Stimulated activated CD8-positive, alpha-beta memory T cell treated with anti-CD3 and anti-CD28 coated beads, Interleukin-7, amount 100 ng/mL, for 4 hours (primary cell): ENCODE data around the gene GMIP.
A peak's percentile ranks its signal among the peaks of the same experiment; 100 is the strongest.
"Not testable (repeated sequence)": the region's sequence is repeated elsewhere in the genome, so short reads cannot be mapped to it uniquely, and the experiment has no call there.

ENCODE experiments used
- DNase-seq, 2 donors: peaks; one replicate each; pipeline ENCODE4 v3.0.0-alpha.2; 2020; ENCODE audit warnings: low read depth in 2 of 2

GMIP gene

GRCh38 chr19:19643158-19644053 is at the start of gene GMIP:
GMIP (minus strand) TSS chr19:19643657; CDS start chr19:19643529, 128 bp downstream.
- DNase-seq = peak; percentile 74 to 80

GRCh38 chr19:19691683-19692082 is 48.2 kb upstream of the GMIP start:
- DNase-seq = no peak

- not testable (repeated sequence) for DNase-seq
These were observed 45.6 kb upstream of the GMIP start for GRCh38 chr19:19689023-19689422.

- no peak for DNase-seq
These were observed 43.6 kb upstream of the GMIP start for GRCh38 chr19:19687090-19687489.

- no peak for DNase-seq
These were observed 43.1 kb upstream of the GMIP start for GRCh38 chr19:19686580-19686979.

GRCh38 chr19:19686119-19686518 is 42.7 kb upstream of the GMIP start:
- DNase-seq = not testable (repeated sequence)

GRCh38 chr19:19679176-19680073 is 36.0 kb upstream of the GMIP start:
- DNase-seq = no peak

- no peak for DNase-seq
These were observed 34.1 kb upstream of the GMIP start for GRCh38 chr19:19677579-19677978.

- DNase-seq = no peak
These were observed 30.9 kb upstream of the GMIP start for GRCh38 chr19:19674315-19674714.

- no peak for DNase-seq
These were observed 29.4 kb upstream of the GMIP start for GRCh38 chr19:19672816-19673215.

GRCh38 chr19:19670070-19670551 is 26.7 kb upstream of the GMIP start:
- no peak for DNase-seq

GRCh38 chr19:19668230-19669012 is 25.0 kb upstream of the GMIP start, which contains the start of gene ZNF101:
ZNF101 (plus strand) TSS chr19:19668839; CDS start chr19:19668964, 125 bp downstream.
- peak; percentile 88 to 94 for DNase-seq

GRCh38 chr19:19665420-19665948 is 22.0 kb upstream of the GMIP start:
- not testable (repeated sequence) for DNase-seq

- DNase-seq = peak; percentile 93
These were observed 20.0 kb upstream of the GMIP start, which contains the start of gene ATP13A1 for GRCh38 chr19:19663256-19664120. ATP13A1 (minus strand) TSS chr19:19663676; CDS start chr19:19663666, 10 bp downstream.

GRCh38 chr19:19662871-19663255 is 19.4 kb upstream of the GMIP start:
- no peak for DNase-seq

- no peak for DNase-seq
These were observed 18.9 kb upstream of the GMIP start for GRCh38 chr19:19662344-19662743.

- DNase-seq = no peak
These were observed 18.3 kb upstream of the GMIP start for GRCh38 chr19:19661675-19662251.

GRCh38 chr19:19661141-19661674 is 17.8 kb upstream of the GMIP start:
- no peak for DNase-seq

GRCh38 chr19:19659646-19660245 is 16.3 kb upstream of the GMIP start:
- no peak for DNase-seq
